Ovary (tissue), 9 donors: Measurements from ENCODE around the gene OTOS. TPM values are rescaled to one million over a fixed set of nuclear protein-coding genes. Genes with fewer than 3 reads are reported as not detected.

Experiments
- DNase-seq, 5 donors: peaks; one replicate each; pipeline ENCODE4 v3.0.0-alpha.2; 2019 to 2020
- H3K27ac ChIP-seq, 2 donors: fragments of 200-600 bp; one replicate each; pipeline versions ENCODE4 v1.5.1 to v1.8.0; 2019 to 2022
- H3K27me3 ChIP-seq: fragments of 200-600 bp; one replicate; pipeline ENCODE4 v1.8.0; 2022
- H3K36me3 ChIP-seq: fragments of 200-600 bp; sonication (generic); one replicate; pipeline ENCODE4 v1.5.1; 2019
- H3K4me1 ChIP-seq: one replicate; pipeline ENCODE4 v1.8.1; 2013; ENCODE audit warnings: mild to moderate bottlenecking, moderate library complexity; ENCODE audit not compliant: insufficient read depth
- H3K4me3 ChIP-seq: fragments of 200-600 bp; sonication (generic); one replicate; pipeline ENCODE4 v1.5.1; 2017
- H3K9me3 ChIP-seq, 2 donors: fragments of 200-600 bp in 1 of 2; sonication (generic) in 1 of 2; one replicate each; pipeline versions ENCODE4 v1.5.1 to v1.8.1; 2013 to 2019; ENCODE audit warnings: mild to moderate bottlenecking in 1 of 2, moderate library complexity in 1 of 2
- EP300 ChIP-seq: sonication (generic); formaldehyde crosslinking; IDR thresholded peaks from one replicate; pipeline ENCODE4 v1.6.1; 2017; ENCODE audit warnings: antibody characterized with exemption
- POLR2A ChIP-seq: fragments of 450-650 bp; IDR thresholded peaks from one replicate; pipeline ENCODE4 v1.6.1; 2017; ENCODE audit warnings: antibody characterized with exemption, mild to moderate bottlenecking, moderate library complexity
- WGBS, 3 donors: extraction: QIAGEN DNeasy Blood & Tissue Kit in 1 of 3; methylation state at CpG; one replicate each; pipeline versions ENCODE4 v1.1.5 to v1.1.7; 2013 to 2017; 5-methylcytosine and 5-hydroxymethylcytosine counted together
- intact Hi-C, 4 donors: fragments of 100-400 bp; cut with DNase I; formaldehyde crosslinking; loops; one replicate each; pipeline versions ENCODE4 v1.11.0 to v1.15.1; 2022 to 2023
- polyA plus RNA-seq, 2 donors: library from polyadenylated mRNA; stranded (reverse); fragments of 200-250 nt in 1 of 2; fragments of 350-450 nt in 1 of 2; fragmentation: Illumina TruSeq in 1 of 2; extraction: RNeasy Lipid Tissue Mini Kit (QIAGEN cat#74804) in 1 of 2; gene quantifications; one replicate each; pipeline ENCODE4 v1.2.3, GENCODE V29; 2013 to 2014
- total RNA-seq, 7 donors: library from RNA; depleted of rRNA in 2 of 7; stranded (reverse); fragments of >200 nt in 2 of 7; fragmentation: NEBNext Ultra II Directional in 3 of 7; extraction: Animal tissue kit (Norgen Biotek cat#: 25700) in 3 of 7; gene quantifications; one replicate each; pipeline versions ENCODE4 v1.1.0 to v1.2.4, GENCODE V29; 2016 to 2023
- TF ChIP-seq, protein P1 (sequence below), 3 donors: fragments of 450-650 bp in 2 of 3; fragments of 200-600 bp in 1 of 3; IDR thresholded peaks; one replicate each; pipeline versions ENCODE4 v1.5.1 to v1.8.0; 2016 to 2022; ENCODE audit warnings: antibody characterized with exemption in 3 of 3, mild to moderate bottlenecking in 1 of 3
- donor health status: DM: no; HTN: no; CAD: no; lungs with moderate emphysema.
- donor health status: DM: no; HTN: no; CAD: no.
- donor health status: Bipolar disorder and iron deficiency.
- donor health status: DM: yes; HTN: yes; CAD: no.
- donor health status: DM: no; HTN: no; CAD: no.
- donor health status: DM: yes; HTN: yes; CAD: no.

Gene OTOS
- total and polyA plus RNA-seq, 9 donors = not detected

- H3K27ac ChIP-seq = no peak overlapping the region
- intact Hi-C loops = loop anchor here in 1 of 4 donors (10.0 kb wide), 1 partner anchor 1096 kb away; no protein-coding TSS in a partner anchor
- no peak overlapping the region for H3K4me3 ChIP-seq
- H3K36me3 ChIP-seq = no peaks in the 10 kb centered on the region
- no peaks in the 10 kb centered on the region for H3K27me3 ChIP-seq
- TF ChIP-seq, protein P1, sequence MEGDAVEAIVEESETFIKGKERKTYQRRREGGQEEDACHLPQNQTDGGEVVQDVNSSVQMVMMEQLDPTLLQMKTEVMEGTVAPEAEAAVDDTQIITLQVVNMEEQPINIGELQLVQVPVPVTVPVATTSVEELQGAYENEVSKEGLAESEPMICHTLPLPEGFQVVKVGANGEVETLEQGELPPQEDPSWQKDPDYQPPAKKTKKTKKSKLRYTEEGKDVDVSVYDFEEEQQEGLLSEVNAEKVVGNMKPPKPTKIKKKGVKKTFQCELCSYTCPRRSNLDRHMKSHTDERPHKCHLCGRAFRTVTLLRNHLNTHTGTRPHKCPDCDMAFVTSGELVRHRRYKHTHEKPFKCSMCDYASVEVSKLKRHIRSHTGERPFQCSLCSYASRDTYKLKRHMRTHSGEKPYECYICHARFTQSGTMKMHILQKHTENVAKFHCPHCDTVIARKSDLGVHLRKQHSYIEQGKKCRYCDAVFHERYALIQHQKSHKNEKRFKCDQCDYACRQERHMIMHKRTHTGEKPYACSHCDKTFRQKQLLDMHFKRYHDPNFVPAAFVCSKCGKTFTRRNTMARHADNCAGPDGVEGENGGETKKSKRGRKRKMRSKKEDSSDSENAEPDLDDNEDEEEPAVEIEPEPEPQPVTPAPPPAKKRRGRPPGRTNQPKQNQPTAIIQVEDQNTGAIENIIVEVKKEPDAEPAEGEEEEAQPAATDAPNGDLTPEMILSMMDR (IDR thresholded peaks at IDR 0.05) = no peak
- TF ChIP-seq POLR2A (no peak), EP300 (no peak)
- WGBS, 3 donors = 85 to 91% (median 89%) methylated on average over 23 of the region's 23 CpGs
- H3K9me3 ChIP-seq = no peaks in the 10 kb centered on the region
- DNase-seq = peak in 3 of 5 donors; percentile 6 to 21 (median 10)
- H3K4me1 ChIP-seq = peaks cover 5% of the 10 kb centered on the region
Measured at GRCh38 chr2:240130393-240131195, 9.9 kb downstream of the OTOS start.

GRCh38 chr2:240129731-240130392, 10.6 kb downstream of the OTOS start:
- DNase-seq = peak in 3 of 5 donors; percentile 8 to 24 (median 9)
- WGBS, 3 donors = 89 to 95% (median 90%) methylated on average over 22 of the region's 22 CpGs

GRCh38 chr2:240129311-240129710, 11.1 kb downstream of the OTOS start:
- Histone ChIP-seq H3K27me3 (no peaks in the 10 kb centered on the region), H3K4me3 (no peak overlapping the region), H3K36me3 (no peaks in the 10 kb centered on the region), H3K9me3 (no peaks in the 10 kb centered on the region), H3K4me1 (no peaks in the 10 kb centered on the region), H3K27ac (no peak overlapping the region)
- DNase-seq = peak in 2 of 5 donors; percentile 3
- 85 to 91% (median 86%) methylated on average over 7 of the region's 7 CpGs for WGBS, 3 donors
- TF ChIP-seq, protein P1 (IDR thresholded peaks at IDR 0.05) = no peak
- TF ChIP-seq POLR2A (no peak), EP300 (no peak)
- intact Hi-C loops = loop anchor here in 1 of 4 donors (10.0 kb wide), 1 partner anchor 625 kb away; no protein-coding TSS in a partner anchor

More at GRCh38 chr2:240129731-240130392, 10.6 kb downstream of the OTOS start:
- Histone ChIP-seq H3K36me3 (no peaks in the 10 kb centered on the region), H3K9me3 (no peaks in the 10 kb centered on the region), H3K27ac (no peak overlapping the region), H3K27me3 (no peaks in the 10 kb centered on the region), H3K4me3 (no peak overlapping the region), H3K4me1 (no peaks in the 10 kb centered on the region)
- intact Hi-C loops = loop anchor here in 1 of 4 donors (10.0 kb wide), 2 partner anchors 625 to 1095 kb away; no protein-coding TSS in a partner anchor
- TF ChIP-seq EP300 = no peak
- TF ChIP-seq POLR2A = no peak
- TF ChIP-seq, protein P1 (IDR thresholded peaks at IDR 0.05) = no peak

DNA sequence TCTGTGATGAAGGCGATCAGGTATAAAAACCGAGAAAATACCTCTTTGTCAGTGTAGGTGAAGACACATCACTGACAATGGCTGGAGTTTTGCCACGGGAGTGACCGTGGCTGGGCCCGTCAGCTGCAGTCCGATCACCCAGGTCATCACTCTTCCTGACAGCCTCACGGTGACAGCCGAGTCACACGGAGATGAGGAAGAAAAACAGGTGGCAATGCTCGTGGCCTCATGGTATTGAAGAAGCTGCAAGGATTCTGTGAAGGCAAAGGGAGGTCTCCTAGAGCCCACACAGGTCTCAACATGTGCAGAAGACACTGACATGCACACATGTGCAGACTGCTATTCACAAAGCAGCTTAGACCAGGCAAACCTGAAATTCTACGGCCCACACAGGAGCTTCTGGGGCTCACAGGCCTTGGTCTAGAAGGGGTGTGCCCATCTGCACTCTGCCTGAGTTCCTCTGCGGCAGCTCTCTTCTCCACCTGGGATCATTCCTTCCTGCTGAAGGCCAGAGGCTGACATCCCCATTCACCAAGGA, 11.8 kb downstream of the OTOS start:
- no peaks in the 10 kb centered on the region for H3K9me3 ChIP-seq
- intact Hi-C loops = loop anchor here in 1 of 4 donors (10.0 kb wide), 1 partner anchor 624 kb away; no protein-coding TSS in a partner anchor
- TF ChIP-seq, protein P1 (IDR thresholded peaks at IDR 0.05) = no peak
- TF ChIP-seq POLR2A (no peak), EP300 (no peak)
- no peaks in the 10 kb centered on the region for H3K27me3 ChIP-seq
- no peaks in the 10 kb centered on the region for H3K4me1 ChIP-seq
- H3K27ac ChIP-seq = no peak overlapping the region
- no peak overlapping the region for H3K4me3 ChIP-seq
- H3K36me3 ChIP-seq = no peaks in the 10 kb centered on the region
- DNase-seq = peak in 3 of 5 donors; percentile 2 to 6 (median 2)
- WGBS, 3 donors = 80 to 85% (median 83%) methylated on average over 12 of the region's 12 CpGs
